NCI-H2196 treated with DMSO at 0.1 percent for 48 hours (cell line): Measurements from ENCODE around the gene ASTN1.
A peak's percentile ranks its signal among the peaks of the same experiment; 100 is the strongest.

Source experiments
- DNase-seq: peaks from one replicate; lab custom pipeline; 2025; ENCODE audit not compliant: unreplicated experiment; lab: John Stamatoyannopoulos, UW

Gene ASTN1

DNA sequence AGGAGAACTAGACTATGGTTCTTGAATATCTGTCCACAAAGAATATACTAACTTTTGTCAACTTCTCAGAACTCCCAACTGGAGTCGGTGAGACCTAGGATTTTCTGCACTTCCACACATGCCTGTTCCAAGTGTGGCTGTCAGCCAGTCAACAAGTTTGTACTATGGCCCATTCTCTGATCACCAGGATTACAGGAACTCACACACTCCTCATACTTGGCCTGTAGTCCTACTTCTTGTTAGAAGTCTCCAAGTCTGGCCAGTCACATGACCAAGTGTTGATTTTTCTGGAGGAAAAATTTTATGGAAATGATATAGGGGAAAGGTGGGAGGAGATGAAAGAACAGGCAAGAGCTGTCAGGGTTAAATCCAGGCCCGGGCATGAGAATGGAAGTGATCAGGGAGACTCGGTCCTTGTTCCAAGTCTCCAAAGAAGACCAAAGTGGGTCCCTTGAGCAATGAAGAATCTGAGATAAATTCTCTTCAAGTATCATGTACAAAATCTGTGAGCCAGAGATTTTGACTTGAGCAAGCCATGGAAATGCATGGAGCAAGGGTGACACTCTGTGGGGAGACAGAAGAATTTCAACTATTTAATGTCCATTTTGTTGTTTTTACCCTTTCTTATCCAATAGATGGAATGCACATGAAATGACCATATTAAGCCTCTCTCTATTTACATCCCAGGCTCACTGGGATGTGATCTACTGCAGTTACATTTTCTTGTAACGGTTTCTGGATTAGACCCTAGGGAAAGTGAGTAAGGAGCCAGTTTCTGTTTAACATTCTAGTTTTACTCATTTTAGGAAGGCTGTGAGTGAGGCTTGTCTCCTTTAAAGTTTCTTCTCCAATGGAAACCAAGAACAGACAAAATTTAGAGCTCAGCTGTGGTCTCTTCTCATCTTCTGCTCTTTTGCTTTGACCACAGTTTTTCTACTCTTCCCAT lies 320.9 kb downstream of the ASTN1 start:
- peak; percentile 3 for DNase-seq

DNA sequence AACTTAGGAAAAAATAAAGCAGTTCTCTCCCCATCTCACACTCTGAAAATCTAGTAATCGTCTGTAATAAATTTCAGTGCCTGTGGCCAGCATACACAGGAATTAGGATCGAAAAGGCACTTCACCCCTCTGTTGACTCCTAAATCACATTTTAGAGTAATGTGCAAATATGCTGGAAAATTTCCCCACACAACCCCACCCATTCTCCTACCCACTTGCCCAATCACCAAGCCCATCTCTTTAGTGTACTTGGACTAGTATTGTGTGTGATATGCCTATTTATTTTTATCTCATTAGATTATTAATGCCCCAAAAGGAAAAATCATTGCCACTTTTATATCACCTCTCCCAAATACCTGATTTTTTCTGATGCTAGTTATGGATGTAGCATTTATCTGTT lies 323.3 kb downstream of the ASTN1 start:
- DNase-seq = no peak

DNA sequence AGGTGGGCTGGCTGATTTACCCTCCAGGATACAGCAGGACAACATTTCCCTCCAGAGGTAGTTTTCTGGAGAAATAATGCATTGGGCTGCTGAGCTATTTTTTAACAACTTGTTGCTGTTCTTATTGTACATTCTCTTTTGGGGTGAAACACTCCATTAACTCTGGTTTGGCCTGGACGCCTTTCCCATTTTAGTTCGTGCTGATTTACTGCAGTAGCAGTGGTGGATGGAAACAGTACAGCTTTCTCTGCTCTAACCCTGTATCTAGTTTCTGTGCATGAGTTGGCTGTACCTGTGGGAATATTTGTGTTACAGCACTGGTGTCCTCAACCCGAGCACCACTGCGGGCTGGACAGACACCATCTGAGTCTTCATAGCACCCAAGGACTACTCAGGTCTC lies 325.3 kb downstream of the ASTN1 start:
- DNase-seq = no peak

- no peak for DNase-seq
Measured at GRCh38 chr1:176838276-176838995, 326.1 kb downstream of the ASTN1 start.

DNA sequence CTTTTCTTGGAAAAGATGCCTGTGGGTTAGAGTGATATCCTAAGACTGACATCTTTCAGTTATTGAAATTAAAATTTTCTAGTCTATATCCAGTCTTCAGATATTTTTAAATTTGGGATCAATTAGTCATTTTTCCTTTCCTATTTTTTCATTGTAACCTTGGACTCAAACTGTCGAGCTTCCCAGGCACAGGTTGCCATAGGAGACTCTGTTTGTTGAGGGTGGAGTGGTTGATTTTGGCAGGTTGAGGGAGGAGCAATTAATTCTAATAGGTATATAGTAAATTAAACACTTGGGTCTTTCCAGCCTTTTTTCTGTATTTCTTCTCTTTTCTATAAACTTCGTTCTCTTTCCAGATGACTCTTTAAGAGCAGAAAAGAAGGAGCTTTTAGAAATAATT lies 326.8 kb downstream of the ASTN1 start:
- no peak for DNase-seq

DNA sequence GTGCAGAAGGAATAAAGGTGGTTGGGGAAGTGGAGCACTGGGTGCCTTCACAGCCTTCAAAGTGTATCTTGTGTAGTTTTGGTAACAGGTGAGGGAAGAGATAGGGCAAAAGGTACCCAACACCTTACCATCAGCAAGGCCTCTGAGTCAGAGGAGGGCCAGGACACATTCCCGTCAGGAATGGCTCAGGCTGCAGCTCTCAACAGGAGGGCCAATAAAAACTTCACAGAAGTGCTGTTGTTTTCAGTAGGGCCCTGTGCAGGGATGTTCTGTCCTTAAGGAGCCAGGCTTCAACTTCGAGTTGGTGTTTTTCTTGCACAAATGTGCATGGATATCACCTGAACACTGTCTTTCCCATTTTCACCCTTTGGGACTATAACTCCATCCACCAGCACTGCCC lies 333.4 kb downstream of the ASTN1 start:
- DNase-seq = no peak

DNA sequence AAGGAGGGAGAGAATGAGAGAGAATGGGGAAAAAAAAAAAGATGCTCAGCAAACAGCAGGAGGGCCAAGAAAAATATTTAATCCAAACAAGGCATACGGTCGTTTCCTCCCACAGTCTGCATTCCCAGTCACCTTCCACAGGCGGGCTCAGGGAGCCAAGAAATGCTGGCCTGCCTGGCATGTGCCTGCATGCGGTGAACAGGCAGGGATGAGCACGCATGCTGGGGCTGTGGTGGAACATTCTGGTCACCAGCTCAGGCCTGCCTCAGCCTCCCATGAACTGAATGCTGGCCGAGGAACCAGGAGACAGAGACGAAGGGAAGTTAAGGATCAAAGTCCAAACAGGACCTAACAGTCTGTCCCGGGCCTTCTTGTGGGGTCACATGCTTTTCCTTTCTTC lies 335.3 kb downstream of the ASTN1 start:
- no peak for DNase-seq

- no peak for DNase-seq
Measured at GRCh38 chr1:176826265-176826664, 338.2 kb downstream of the ASTN1 start.

- no peak for DNase-seq
Measured at GRCh38 chr1:176820391-176821031, 344.0 kb downstream of the ASTN1 start.

DNA sequence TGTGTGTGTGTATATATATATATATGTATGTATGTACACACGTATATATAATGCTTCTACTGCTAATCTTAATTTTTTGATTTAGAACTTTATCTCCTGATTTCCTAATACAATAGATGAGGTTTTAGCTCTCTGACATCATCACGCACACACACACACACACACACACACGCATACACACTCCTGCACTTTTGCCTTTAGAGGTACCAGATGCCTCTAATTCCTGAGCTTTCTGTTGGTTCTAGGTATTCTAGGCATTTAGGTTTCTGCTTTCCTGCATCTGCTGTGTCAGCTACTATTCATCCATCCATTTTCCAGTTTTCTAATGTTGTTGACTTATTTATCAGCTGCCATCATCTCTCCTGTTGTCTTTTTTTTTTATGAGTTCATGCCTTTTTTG lies 348.3 kb downstream of the ASTN1 start:
- no peak for DNase-seq

DNA sequence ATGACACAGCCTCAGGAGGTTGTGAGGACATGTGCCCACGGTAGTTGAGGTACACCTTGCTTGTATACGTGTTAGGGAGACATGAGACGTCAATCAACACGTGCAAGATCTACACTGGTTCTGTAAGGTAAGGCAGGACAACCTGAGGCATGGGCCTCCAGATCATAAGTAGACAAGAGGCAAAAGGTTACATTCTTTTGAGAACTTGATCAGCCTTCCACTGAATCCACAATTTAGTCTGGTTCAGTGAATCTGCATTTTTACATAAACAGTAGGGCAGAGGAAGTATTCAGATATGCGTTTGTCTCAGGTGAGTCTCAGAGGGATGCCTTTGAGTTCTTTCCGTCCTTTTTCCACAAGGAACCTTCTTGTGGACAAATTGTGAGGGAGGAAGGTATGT lies 348.9 kb downstream of the ASTN1 start:
- DNase-seq = no peak

DNA sequence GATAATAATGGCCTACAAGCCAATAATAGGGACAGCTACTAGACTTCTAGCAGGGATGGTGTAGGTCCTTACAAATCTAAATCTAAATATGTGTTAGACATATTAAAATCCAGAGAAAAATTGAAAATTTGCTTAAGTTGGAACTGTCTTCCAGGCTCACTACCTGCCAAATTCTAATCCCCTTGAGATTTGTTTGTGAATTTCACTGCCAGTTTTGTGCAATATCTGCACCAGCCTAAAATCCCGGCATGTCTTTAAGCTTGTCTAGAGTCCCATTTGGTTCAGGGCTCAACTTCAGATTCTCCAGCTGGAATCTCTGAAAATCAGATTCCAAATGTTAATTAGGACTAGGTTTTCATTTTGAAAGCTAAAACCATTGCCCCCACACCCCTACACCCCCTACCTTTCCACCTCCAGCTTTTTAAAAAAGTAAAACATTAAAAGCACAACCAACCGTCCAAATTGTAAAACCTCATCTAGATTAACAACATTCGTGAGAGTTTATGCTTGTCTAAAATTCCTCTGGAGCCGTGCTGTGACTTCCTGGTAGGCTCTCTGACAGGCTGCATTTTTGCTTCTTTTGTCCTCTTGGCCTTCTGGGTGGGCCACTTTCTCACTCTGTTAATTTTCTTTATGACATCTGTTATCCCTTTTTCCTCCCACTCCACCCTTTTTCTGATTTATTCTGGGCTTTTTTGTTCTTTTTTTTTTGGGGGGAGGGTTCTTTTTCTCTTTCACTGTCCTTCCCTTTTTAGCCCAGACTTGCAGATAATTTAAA lies 352.8 kb downstream of the ASTN1 start:
- DNase-seq = no peak

DNA sequence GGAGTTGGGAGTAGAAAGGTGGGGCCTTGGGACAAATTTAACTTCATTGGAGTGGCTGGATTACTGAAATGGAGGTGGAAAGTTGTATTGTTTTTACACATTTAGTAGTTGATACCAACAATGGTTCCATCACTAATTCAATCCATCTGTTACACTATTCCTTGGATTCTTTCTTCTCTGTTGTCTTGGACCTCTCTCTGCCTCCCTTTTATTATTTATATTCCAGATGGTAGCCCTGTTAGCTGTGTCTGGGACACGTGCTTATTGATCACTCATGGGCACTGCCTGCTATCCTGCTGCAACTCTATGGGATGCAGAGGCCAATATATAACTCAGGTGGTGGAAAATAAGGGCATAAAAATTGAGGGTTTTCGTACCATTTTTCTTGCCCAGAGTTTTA lies 355.2 kb downstream of the ASTN1 start:
- no peak for DNase-seq
